Measurements from ENCODE around the gene CEMIP.

Gene CEMIP

GRCh38 chr15:80736560-80736959 is 42.6 kb upstream of the CEMIP start:
- TF ChIP-seq, protein P1, sequence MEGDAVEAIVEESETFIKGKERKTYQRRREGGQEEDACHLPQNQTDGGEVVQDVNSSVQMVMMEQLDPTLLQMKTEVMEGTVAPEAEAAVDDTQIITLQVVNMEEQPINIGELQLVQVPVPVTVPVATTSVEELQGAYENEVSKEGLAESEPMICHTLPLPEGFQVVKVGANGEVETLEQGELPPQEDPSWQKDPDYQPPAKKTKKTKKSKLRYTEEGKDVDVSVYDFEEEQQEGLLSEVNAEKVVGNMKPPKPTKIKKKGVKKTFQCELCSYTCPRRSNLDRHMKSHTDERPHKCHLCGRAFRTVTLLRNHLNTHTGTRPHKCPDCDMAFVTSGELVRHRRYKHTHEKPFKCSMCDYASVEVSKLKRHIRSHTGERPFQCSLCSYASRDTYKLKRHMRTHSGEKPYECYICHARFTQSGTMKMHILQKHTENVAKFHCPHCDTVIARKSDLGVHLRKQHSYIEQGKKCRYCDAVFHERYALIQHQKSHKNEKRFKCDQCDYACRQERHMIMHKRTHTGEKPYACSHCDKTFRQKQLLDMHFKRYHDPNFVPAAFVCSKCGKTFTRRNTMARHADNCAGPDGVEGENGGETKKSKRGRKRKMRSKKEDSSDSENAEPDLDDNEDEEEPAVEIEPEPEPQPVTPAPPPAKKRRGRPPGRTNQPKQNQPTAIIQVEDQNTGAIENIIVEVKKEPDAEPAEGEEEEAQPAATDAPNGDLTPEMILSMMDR (IDR thresholded peaks at IDR 0.05; ENCODE audit: low read length) = no peak
- TF ChIP-seq EZH2phosphoT487 (IDR thresholded peaks at IDR 0.05; ENCODE audit: low read length) (no peak), EZH2 (optimal IDR thresholded peaks at IDR 0.05; ENCODE audit: low read depth, low read length) (no peak)
- H3K4me2 ChIP-seq (ENCODE audit: low read depth, low read length) = no peak overlapping the region
- no peak overlapping the region for H3K27ac ChIP-seq (ENCODE audit: low read length)
- no peaks in the 10 kb centered on the region for H4K20me1 ChIP-seq (ENCODE audit: insufficient read depth, low read length)
- H3K79me2 ChIP-seq (ENCODE audit: low read length) = 0 out of 2 replicates have a peak, but pooled peaks cover 3% of the 10 kb centered on the region
- no peaks in the 10 kb centered on the region for H3K36me3 ChIP-seq (replicated peaks; ENCODE audit: insufficient read depth, low read length)
- H3K9ac ChIP-seq (ENCODE audit: low read length) = no peak overlapping the region
- H3K4me3 ChIP-seq (ENCODE audit: low read length) = no peak overlapping the region
- no peaks in the 10 kb centered on the region for H3K4me1 ChIP-seq (ENCODE audit: low read length)
- no peaks in the 10 kb centered on the region for H3K27me3 ChIP-seq (replicated peaks; ENCODE audit: insufficient read depth, low read length)
- no peaks in the 10 kb centered on the region for H3F3A ChIP-seq (ENCODE audit: insufficient read depth, low read length)
- no peaks in the 10 kb centered on the region for H3K9me2 ChIP-seq (replicated peaks; ENCODE audit: insufficient read depth, low read length)
- no peak for DNase-seq
- no peaks in the 10 kb centered on the region for H3K9me3 ChIP-seq (replicated peaks; ENCODE audit: insufficient read depth, low read length)
- no peak overlapping the region for H2AFZ ChIP-seq (ENCODE audit: low read length)

DNA sequence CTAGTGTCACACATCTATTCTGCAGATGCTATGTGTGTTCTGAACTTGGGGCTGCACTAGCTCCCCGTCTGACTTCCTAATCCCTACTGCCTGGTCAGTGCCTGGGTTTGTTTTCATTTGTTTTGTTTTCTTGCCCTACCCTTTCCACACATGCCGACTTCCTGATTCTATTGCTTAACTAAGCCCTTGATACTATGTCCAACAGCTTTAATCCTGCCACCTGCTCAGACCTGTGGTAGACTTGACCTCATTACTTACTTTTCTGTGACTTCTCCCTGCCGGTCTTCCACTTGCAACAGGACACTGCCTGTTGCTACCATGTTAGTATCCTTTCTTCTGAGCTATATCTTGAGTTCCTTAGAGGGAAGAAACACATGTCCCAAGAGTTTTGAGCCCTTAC is 39.3 kb upstream of the CEMIP start:
- no peaks in the 10 kb centered on the region for H3K9me2 ChIP-seq (replicated peaks; ENCODE audit: insufficient read depth, low read length)

DNA sequence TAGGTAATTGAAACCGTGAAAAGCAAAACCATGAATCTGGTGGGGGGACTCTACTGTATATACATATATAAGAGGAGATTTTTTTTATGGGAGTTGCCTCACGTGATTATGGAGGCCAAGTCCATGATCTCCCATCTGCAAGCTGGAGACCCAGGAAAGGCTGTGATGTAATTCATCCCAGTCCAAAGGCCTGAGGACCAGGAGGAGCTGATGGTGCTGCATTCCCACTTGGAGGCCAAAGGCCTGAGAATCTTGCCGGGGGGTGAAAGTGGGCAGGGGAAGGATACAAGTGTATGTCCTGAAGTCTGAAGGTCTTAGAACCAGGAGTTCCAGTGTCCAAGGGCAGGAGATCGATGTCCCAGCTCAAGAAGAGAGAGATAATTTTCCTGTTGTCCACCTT is 37.1 kb upstream of the CEMIP start:
- Histone ChIP-seq H3K4me2 (ENCODE audit: low read depth, low read length) (no peak overlapping the region), H4K20me1 (ENCODE audit: insufficient read depth, low read length) (no peaks in the 10 kb centered on the region), H3K4me1 (ENCODE audit: low read length) (no peaks in the 10 kb centered on the region), H3K4me3 (ENCODE audit: low read length) (no peak overlapping the region), H3K9me2 (replicated peaks; ENCODE audit: insufficient read depth, low read length) (no peaks in the 10 kb centered on the region), H3K27me3 (replicated peaks; ENCODE audit: insufficient read depth, low read length) (no peaks in the 10 kb centered on the region), H3K36me3 (replicated peaks; ENCODE audit: insufficient read depth, low read length) (no peaks in the 10 kb centered on the region), H3K27ac (ENCODE audit: low read length) (no peak overlapping the region), H2AFZ (ENCODE audit: low read length) (no peak overlapping the region), H3K9me3 (replicated peaks; ENCODE audit: insufficient read depth, low read length) (no peaks in the 10 kb centered on the region), H3K9ac (ENCODE audit: low read length) (no peak overlapping the region), H3F3A (ENCODE audit: insufficient read depth, low read length) (no peaks in the 10 kb centered on the region), H3K79me2 (ENCODE audit: low read length) (0 out of 2 replicates have a peak, but pooled peaks cover 7% of the 10 kb centered on the region)
- no peak for DNase-seq
- TF ChIP-seq EZH2phosphoT487 (IDR thresholded peaks at IDR 0.05; ENCODE audit: low read length) (no peak), EZH2 (optimal IDR thresholded peaks at IDR 0.05; ENCODE audit: low read depth, low read length) (no peak)
- TF ChIP-seq, protein P1 (IDR thresholded peaks at IDR 0.05; ENCODE audit: low read length) = no peak

More for the DNA sequence above, 39.3 kb upstream of the CEMIP start:
- Histone ChIP-seq H3K9me3 (replicated peaks; ENCODE audit: insufficient read depth, low read length) (no peaks in the 10 kb centered on the region), H3K79me2 (ENCODE audit: low read length) (0 out of 2 replicates have a peak, but pooled peaks cover 3% of the 10 kb centered on the region), H3K27ac (ENCODE audit: low read length) (no peak overlapping the region), H3K27me3 (replicated peaks; ENCODE audit: insufficient read depth, low read length) (no peaks in the 10 kb centered on the region), H3F3A (ENCODE audit: insufficient read depth, low read length) (no peaks in the 10 kb centered on the region), H3K4me1 (ENCODE audit: low read length) (no peaks in the 10 kb centered on the region), H3K36me3 (replicated peaks; ENCODE audit: insufficient read depth, low read length) (no peaks in the 10 kb centered on the region), H3K4me3 (ENCODE audit: low read length) (no peak overlapping the region), H3K9ac (ENCODE audit: low read length) (no peak overlapping the region), H3K4me2 (ENCODE audit: low read depth, low read length) (no peak overlapping the region), H4K20me1 (ENCODE audit: insufficient read depth, low read length) (no peaks in the 10 kb centered on the region), H2AFZ (ENCODE audit: low read length) (no peak overlapping the region)
- TF ChIP-seq, protein P1 (IDR thresholded peaks at IDR 0.05; ENCODE audit: low read length) = no peak
- TF ChIP-seq EZH2 (optimal IDR thresholded peaks at IDR 0.05; ENCODE audit: low read depth, low read length) (no peak), EZH2phosphoT487 (IDR thresholded peaks at IDR 0.05; ENCODE audit: low read length) (no peak)
- DNase-seq = no peak

All from MM.1S (cell line).